Activated CD4-positive, alpha-beta T cell treated with anti-CD3 and anti-CD28 coated beads, Interleukin-2, Interleukin-4, amounts not matched to agents 100 ng/mL and 50 ng/mL, durations not matched to agents 16 hours and 8 hours (primary cell): Measurements from ENCODE around the gene PRKG2.

Experiments used
- DNase-seq: peaks from one replicate; pipeline ENCODE4 v3.0.0-alpha.2; 2020; ENCODE audit warnings: low spot score

PRKG2 gene

GRCh38 chr4:81095389-81095788, 119.6 kb downstream of the PRKG2 start:
- DNase-seq, result no peak

GRCh38 chr4:81093720-81094401, 121.2 kb downstream of the PRKG2 start:
- no peak for DNase-seq

DNA sequence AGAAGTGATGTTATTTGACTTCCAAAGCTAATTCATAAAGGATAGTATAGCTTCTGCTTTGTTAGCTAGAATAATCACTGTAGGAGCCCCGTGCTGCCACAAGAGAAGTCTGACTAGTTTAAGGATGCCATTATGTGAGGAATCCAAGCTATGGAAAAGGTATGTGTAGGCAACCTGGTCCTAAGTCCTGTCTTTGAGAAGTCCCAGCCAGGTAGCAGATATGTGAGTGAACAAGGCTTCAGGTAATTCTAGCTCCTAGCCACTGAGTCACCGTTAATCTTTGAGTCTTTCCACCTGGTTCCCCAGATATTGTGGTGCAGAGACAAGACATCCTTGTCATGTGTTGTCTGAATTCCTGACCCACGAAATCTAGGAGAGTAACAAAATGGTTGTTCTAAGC, 129.0 kb downstream of the PRKG2 start:
- no peak for DNase-seq

GRCh38 chr4:81085291-81085690, 129.7 kb downstream of the PRKG2 start:
- DNase-seq, result no peak

DNA sequence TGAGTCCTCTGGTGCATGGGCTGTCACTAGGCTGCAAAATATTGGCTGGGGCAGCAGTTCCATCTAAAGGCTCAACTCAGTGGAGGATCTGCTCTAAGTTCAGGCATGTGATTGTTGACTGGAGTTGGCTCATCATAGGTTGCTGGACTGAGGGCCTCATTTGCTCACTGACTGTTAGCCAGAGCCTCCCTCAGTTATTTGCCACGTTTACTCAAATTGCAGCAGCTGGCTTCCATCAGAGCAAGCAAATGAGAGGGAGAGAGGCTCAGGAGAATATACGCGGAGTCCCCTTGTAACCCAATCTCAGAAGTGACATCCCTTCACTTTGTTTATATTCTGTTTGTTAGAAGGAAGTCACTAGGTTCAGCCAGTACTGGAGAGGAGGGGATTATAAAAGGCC, 130.4 kb downstream of the PRKG2 start:
- no peak for DNase-seq

DNA sequence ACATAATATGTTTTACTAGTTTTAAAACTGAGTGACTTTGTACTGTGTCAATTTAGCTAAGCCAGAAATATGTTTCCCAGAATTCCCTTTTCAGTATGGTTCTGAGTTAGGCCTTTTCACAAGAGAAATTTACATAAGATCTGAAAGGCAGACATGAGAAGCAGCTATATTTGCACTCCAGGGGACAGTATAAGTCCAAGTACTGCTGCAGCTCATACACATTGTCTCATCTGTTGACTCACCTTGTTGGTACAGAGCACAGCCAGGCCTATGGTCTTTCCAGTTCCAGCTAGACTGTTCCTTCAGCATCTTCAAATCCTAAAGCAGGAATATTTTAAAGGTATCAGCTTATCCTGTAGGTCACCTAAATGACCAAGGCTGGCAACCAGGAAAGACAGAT, 131.0 kb downstream of the PRKG2 start:
- no peak for DNase-seq

DNA sequence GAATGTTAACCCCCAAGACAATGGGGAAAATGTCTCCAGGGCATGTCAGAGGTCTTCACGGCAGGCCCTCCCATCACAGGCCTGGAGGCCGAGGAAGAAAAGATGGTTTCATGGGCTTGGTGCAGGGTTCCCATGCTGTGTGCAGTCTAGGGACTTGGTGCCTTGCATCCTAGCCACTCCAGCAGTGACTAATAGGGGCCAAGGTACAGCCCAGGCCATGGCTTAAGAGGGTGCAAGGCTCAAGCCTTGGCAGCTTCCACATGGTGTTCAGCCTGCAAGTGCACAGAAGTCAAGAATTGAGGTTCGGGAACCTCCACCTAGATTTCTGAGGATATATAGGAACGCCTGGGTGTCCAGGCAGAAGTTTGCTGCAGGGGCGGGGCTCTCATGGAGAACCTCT, 133.9 kb downstream of the PRKG2 start:
- DNase-seq, result no peak

DNA sequence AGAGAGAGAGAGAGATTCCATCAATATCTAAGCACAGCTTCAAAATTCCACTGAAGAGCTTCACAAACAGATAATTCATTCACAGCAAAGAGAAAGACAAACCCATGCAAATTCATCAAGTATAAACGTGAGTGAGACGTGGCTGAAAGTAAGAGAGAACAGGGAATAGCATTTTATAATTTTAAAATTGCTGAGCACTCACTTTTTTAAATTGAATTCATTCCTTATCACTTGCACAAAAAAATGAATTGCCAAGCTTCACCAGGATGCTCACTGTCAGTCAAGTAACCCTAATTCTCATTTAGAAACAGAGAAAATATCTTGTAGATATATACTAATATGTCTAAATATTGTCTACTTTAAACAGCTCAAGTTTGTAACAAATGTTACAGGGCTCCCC, 144.0 kb downstream of the PRKG2 start:
- DNase-seq, result no peak

- DNase-seq, result peak; percentile 72
Observed at GRCh38 chr4:81069706-81070331, 145.2 kb downstream of the PRKG2 start.

GRCh38 chr4:81065446-81065845, 149.6 kb downstream of the PRKG2 start:
- no peak for DNase-seq

DNA sequence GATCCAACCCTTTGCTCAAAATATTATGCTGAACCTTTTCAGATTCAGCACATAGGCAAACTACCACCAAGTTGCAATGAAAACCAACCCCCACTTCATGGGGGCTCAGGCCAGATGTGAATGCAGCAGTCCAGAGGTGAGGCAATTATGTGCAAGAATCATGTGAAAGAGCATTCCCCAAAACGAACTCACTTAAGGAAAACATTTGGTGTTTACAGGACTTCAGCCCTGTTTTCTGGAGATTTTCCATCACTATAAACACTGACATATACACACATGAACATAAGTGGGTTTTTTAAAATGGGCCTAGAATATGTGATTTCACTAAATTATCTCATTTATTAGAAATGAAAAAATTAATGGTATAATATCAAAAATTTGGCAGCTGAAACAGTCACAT, 153.0 kb downstream of the PRKG2 start:
- DNase-seq, result no peak

GRCh38 chr4:81061344-81061730, 153.7 kb downstream of the PRKG2 start:
- no peak for DNase-seq

- no peak for DNase-seq
Observed at GRCh38 chr4:81060587-81061343, 154.3 kb downstream of the PRKG2 start.

- DNase-seq, result no peak
Observed at GRCh38 chr4:81058621-81059020, 156.4 kb downstream of the PRKG2 start.

DNA sequence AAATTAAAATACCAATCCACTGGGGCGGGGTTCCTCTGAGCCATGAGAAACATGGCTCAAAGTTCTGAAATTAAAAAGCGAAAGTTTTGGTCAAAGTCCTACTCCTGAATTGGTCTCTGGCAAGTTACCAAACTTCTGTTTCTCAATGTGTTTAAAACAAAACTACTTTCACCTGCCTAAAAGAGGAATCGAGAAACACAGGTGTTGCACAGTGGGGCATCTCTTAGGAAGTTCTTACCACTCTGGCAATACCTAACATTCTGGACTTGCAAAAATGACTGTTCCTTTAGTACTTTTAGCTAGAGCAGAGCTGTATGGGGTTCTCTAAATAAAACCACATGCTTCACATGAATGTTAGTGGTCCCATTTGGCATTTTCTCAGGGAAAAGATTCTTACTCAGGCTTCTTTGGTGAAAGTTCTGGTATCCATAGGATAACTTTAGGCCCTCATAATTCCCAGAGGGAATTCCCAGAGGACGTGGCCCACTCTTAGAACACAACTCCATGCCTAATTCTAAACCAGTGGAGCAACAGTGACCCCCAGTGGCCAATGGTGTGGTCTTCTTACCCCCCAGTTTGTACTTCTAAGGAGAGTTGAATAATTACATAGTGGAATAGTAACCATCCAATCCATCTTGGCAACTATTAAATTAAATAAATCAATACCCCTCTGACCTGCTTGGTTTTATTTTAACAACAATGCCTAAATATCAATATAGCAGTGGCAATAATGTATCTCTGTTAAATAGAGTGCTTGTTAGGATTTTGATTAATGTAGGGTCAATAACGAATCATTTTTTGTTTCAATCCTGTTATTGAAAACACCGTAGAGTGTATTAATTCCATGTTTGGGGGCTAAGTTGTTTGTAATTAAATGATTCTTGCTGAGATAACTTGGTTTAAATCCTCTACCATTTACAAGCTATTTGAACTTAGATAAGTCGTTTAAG, 162.6 kb downstream of the PRKG2 start:
- DNase-seq, result peak; percentile 11

GRCh38 chr4:81049907-81050306, 165.1 kb downstream of the PRKG2 start:
- no peak for DNase-seq

GRCh38 chr4:81049330-81049729, 165.7 kb downstream of the PRKG2 start:
- DNase-seq, result no peak

GRCh38 chr4:81042578-81043365, 172.2 kb downstream of the PRKG2 start:
- DNase-seq, result no peak

GRCh38 chr4:81040012-81040659, 174.9 kb downstream of the PRKG2 start:
- peak; percentile 28 for DNase-seq

DNA sequence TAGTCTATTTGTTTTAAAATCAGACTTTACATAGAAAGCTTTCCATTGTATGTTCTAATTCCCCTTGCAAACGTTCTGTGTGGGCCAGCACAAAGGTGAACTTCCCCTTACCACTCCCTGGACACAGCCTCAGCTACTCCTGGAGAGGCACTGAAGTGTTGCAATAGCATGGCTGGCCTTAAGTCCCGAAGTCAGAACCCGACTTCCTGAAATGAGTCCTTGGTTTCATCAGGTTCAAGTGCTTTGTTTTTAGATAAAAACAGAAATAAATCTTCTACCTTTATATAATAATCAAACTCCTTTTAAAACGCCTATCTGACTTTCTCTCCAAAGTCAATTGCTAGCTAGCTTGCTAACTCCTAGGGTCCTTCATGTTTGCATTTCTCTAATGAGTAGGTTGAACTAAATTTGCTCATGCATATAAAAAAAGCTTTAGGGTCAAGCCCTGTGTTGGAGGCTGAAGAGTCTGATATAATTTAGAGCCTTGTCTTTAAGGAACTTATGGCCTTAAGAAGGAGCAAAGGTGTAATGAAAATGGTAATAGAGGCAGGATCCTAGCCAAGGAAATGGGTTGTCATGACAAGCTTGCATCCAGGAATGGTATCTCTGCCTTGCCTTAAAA, 175.6 kb downstream of the PRKG2 start:
- no peak for DNase-seq
